RWPE2 (cell line): ENCODE data around the gene VAMP3.

Source experiments
- ATAC-seq: fragments of 200-7000 bp; cut with Tn5 transposase; 3 replicates; pipeline ENCODE4 v1.9.1; 2021; ENCODE audit warnings: low read depth
- DNase-seq: peaks from one replicate; pipeline ENCODE4 v3.0.0-alpha.2; 2020; ENCODE audit warnings: low spot score
- H3K27ac ChIP-seq: fragments of 450-650 bp; 2 replicates; pipeline ENCODE4 v1.5.1; 2017; ENCODE audit warnings: mild to moderate bottlenecking; ENCODE audit not compliant: poor library complexity, severe bottlenecking
- H3K27me3 ChIP-seq: fragments of 250-450 bp; sonication (Bioruptor Pico); 2 replicates; pipeline ENCODE4 v1.5.1; 2021; ENCODE audit warnings: mild to moderate bottlenecking, moderate library complexity; ENCODE audit not compliant: insufficient read depth, poor library complexity, severe bottlenecking
- H3K36me3 ChIP-seq: fragments of 250-450 bp; sonication (Bioruptor Pico); 2 replicates; pipeline ENCODE4 v1.5.1; 2020; ENCODE audit warnings: low read depth, mild to moderate bottlenecking, moderate library complexity
- H3K4me1 ChIP-seq: fragments of 250-450 bp; sonication (Bioruptor Pico); 2 replicates; pipeline ENCODE4 v1.5.1; 2021; ENCODE audit warnings: mild to moderate bottlenecking, moderate library complexity; ENCODE audit not compliant: insufficient read depth, poor library complexity, severe bottlenecking
- H3K4me3 ChIP-seq: fragments of 250-450 bp; sonication (Bioruptor Pico); 2 replicates; pipeline ENCODE4 v1.5.1; 2021; ENCODE audit warnings: mild to moderate bottlenecking, moderate library complexity; ENCODE audit not compliant: severe bottlenecking
- H3K9me3 ChIP-seq: fragments of 250-450 bp; sonication (Bioruptor Pico); 2 replicates; pipeline ENCODE4 v1.5.1; 2021; ENCODE audit warnings: mild to moderate bottlenecking, moderate library complexity; ENCODE audit not compliant: severe bottlenecking
- TF ChIP-seq, protein P1 (sequence below): fragments of 450-650 bp; IDR thresholded peaks from one replicate; pipeline ENCODE4 v1.5.1; 2017; ENCODE audit warnings: mild to moderate bottlenecking, moderate library complexity; ENCODE audit not compliant: poor library complexity, severe bottlenecking

Gene VAMP3

GRCh38 chr1:7827126-7827955 lies 56.2 kb downstream of the VAMP3 start:
- H3K4me1 ChIP-seq = no peaks in the 10 kb centered on the region
- H3K36me3 ChIP-seq = peaks cover 34% of the 10 kb centered on the region
- H3K9me3 ChIP-seq = no peaks in the 10 kb centered on the region
- DNase-seq (no peak), ATAC-seq (no peak)
- no peak overlapping the region for H3K4me3 ChIP-seq
- no peak overlapping the region for H3K27ac ChIP-seq
- H3K27me3 ChIP-seq = no peaks in the 10 kb centered on the region
- TF ChIP-seq, protein P1, sequence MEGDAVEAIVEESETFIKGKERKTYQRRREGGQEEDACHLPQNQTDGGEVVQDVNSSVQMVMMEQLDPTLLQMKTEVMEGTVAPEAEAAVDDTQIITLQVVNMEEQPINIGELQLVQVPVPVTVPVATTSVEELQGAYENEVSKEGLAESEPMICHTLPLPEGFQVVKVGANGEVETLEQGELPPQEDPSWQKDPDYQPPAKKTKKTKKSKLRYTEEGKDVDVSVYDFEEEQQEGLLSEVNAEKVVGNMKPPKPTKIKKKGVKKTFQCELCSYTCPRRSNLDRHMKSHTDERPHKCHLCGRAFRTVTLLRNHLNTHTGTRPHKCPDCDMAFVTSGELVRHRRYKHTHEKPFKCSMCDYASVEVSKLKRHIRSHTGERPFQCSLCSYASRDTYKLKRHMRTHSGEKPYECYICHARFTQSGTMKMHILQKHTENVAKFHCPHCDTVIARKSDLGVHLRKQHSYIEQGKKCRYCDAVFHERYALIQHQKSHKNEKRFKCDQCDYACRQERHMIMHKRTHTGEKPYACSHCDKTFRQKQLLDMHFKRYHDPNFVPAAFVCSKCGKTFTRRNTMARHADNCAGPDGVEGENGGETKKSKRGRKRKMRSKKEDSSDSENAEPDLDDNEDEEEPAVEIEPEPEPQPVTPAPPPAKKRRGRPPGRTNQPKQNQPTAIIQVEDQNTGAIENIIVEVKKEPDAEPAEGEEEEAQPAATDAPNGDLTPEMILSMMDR = no peak
